Fibroblast of lung (primary cell): ENCODE measurements around the gene POLR1A.

Source experiments
- CTCF ChIP-seq, 2 donors: IDR thresholded peaks in 1 of 2; conservative IDR thresholded peaks in 1 of 2; 1 replicate in 1 of 2; 2 replicates in 1 of 2; pipeline ENCODE4 v1.5.1; 2011 to 2012; ENCODE audit warnings: low read length in 2 of 2, control low read depth in 1 of 2, inconsistent platforms in 1 of 2, low read depth in 1 of 2, mild to moderate bottlenecking in 1 of 2
- EZH2 ChIP-seq: IDR thresholded peaks from 2 replicates; pipeline ENCODE4 v1.5.1; 2012; ENCODE audit warnings: low read length, control low read depth, mild to moderate bottlenecking; ENCODE audit errors: missing control alignments

GRCh38 chr2:86002375-86002774 lies 103.3 kb downstream of the POLR1A start:
- no peak for TF ChIP-seq CTCF (conservative IDR thresholded peaks at IDR 0.05 in 1 of 2, IDR thresholded peaks at IDR 0.05 in 1 of 2; ENCODE audit: low read depth in 1 of 2, low read length in 2 of 2)
- no peak for TF ChIP-seq EZH2
